Measurements from ENCODE around the gene ATG7. TPM values are rescaled to one million over a fixed set of nuclear protein-coding genes. Genes with fewer than 3 reads are reported as not detected.
"Not testable (repeated sequence)": the region's sequence is repeated elsewhere in the genome, so short reads cannot be mapped to it uniquely, and the experiment has no call there.

The ATG7 gene
- total RNA-seq, 4 donors from 2014 or later: 20.6 to 50.4 (median 39.9) TPM

- WGBS: 100% methylated on average over 6 of the region's 6 CpGs
- H3K9me3 ChIP-seq: no peaks in the 10 kb centered on the region
- TF ChIP-seq POLR2AphosphoS5 (IDR thresholded peaks at IDR 0.05) (no peak), POLR2A (IDR thresholded peaks at IDR 0.05; ENCODE audit: low read depth) (no peak), EP300 (IDR thresholded peaks at IDR 0.05) (no peak), CTCF (IDR thresholded peaks at IDR 0.05) (no peak)
- H3K36me3 ChIP-seq: no peaks in the 10 kb centered on the region
- intact Hi-C loops (cut with DNase I): no loop called here
- H3K27me3 ChIP-seq: no peaks in the 10 kb centered on the region
- no peaks in the 10 kb centered on the region for H3K4me1 ChIP-seq
- DNase-seq (ENCODE audit: extremely low spot score): no peak
- no peak overlapping the region for H3K4me3 ChIP-seq
- H3K27ac ChIP-seq (replicated peaks in 1 of 4): no peak overlapping the region
Observed at GRCh38 chr3:11248596-11248995, 23.6 kb upstream of the ATG7 start.

- no peak for DNase-seq (ENCODE audit: extremely low spot score)
Observed at GRCh38 chr3:11250902-11251806, 21.0 kb upstream of the ATG7 start.

GRCh38 chr3:11251807-11252176, 20.4 kb upstream of the ATG7 start:
- 76% methylated on average over 6 of the region's 6 CpGs for WGBS
- TF ChIP-seq POLR2AphosphoS5 (IDR thresholded peaks at IDR 0.05) (no peak), POLR2A (IDR thresholded peaks at IDR 0.05; ENCODE audit: low read depth) (no peak), EP300 (IDR thresholded peaks at IDR 0.05) (no peak), CTCF (IDR thresholded peaks at IDR 0.05) (no peak)
- no peak overlapping the region for H3K27ac ChIP-seq (replicated peaks in 1 of 4)
- H3K36me3 ChIP-seq: no peaks in the 10 kb centered on the region
- H3K27me3 ChIP-seq: no peaks in the 10 kb centered on the region
- H3K4me1 ChIP-seq: no peaks in the 10 kb centered on the region
- intact Hi-C loops (cut with DNase I): no loop called here
- no peak overlapping the region for H3K4me3 ChIP-seq
- H3K9me3 ChIP-seq: no peaks in the 10 kb centered on the region
- DNase-seq (ENCODE audit: extremely low spot score): no peak

More at GRCh38 chr3:11250902-11251806, 21.0 kb upstream of the ATG7 start:
- intact Hi-C loops (cut with DNase I): no loop called here
- TF ChIP-seq POLR2A (IDR thresholded peaks at IDR 0.05; ENCODE audit: low read depth) (no peak), EP300 (IDR thresholded peaks at IDR 0.05) (no peak), POLR2AphosphoS5 (IDR thresholded peaks at IDR 0.05) (no peak)
- Histone ChIP-seq H3K9me3 (no peaks in the 10 kb centered on the region), H3K4me1 (no peaks in the 10 kb centered on the region), H3K27me3 (no peaks in the 10 kb centered on the region), H3K36me3 (no peaks in the 10 kb centered on the region), H3K27ac (replicated peaks in 1 of 4) (no peak overlapping the region), H3K4me3 (no peak overlapping the region)
- 77% methylated on average over 10 of the region's 10 CpGs for WGBS

GRCh38 chr3:11254876-11255275, 17.3 kb upstream of the ATG7 start:
- WGBS: 85% methylated on average over 6 of the region's 6 CpGs
- no peak for DNase-seq (ENCODE audit: extremely low spot score)
- TF ChIP-seq POLR2A (IDR thresholded peaks at IDR 0.05; ENCODE audit: low read depth): no peak
- TF ChIP-seq CTCF (IDR thresholded peaks at IDR 0.05): no peak
- no peak for TF ChIP-seq POLR2AphosphoS5 (IDR thresholded peaks at IDR 0.05)
- no peak for TF ChIP-seq EP300 (IDR thresholded peaks at IDR 0.05)
- Histone ChIP-seq H3K4me3 (no peak overlapping the region), H3K27ac (replicated peaks in 1 of 4) (no peak overlapping the region), H3K27me3 (no peaks in the 10 kb centered on the region), H3K4me1 (no peaks in the 10 kb centered on the region), H3K9me3 (no peaks in the 10 kb centered on the region), H3K36me3 (peaks cover 0 to 12% (median 5%) of the 10 kb centered on the region in 4 donors)
- intact Hi-C loops (cut with DNase I): no loop called here

GRCh38 chr3:11255537-11255936, 16.7 kb upstream of the ATG7 start:
- H3K4me3 ChIP-seq; DNase-seq (ENCODE audit: extremely low spot score); H3K27me3 ChIP-seq; H3K27ac ChIP-seq (replicated peaks in 1 of 4); H3K4me1 ChIP-seq; intact Hi-C loops (cut with DNase I); H3K9me3 ChIP-seq: not testable (repeated sequence)
- WGBS: 69% methylated on average over 5 of the region's 5 CpGs
- peaks cover 0 to 19% (median 7%) of the 10 kb centered on the region in 4 donors for H3K36me3 ChIP-seq
